ENCODE measurements around the gene GOLGA6D. TPM values are rescaled to one million over a fixed set of nuclear protein-coding genes. Genes with fewer than 3 reads are reported as not detected.

The GOLGA6D gene
- total and polyA plus RNA-seq, 2 of the 8 experiments (the other 6 are each of a cell fraction or from before 2014, with no cell fraction given): 0.27 to 0.69 TPM

- no peak overlapping the region for H3K4ac ChIP-seq (replicated peaks; ENCODE audit: insufficient read length, low read depth, low read length)
- H3K9me3 ChIP-seq (ENCODE audit: insufficient read depth in 2 of 2, low read depth in 1 of 2, low read length in 1 of 2): no peaks in the 10 kb centered on the region
- no peak overlapping the region for H2BK20ac ChIP-seq (ENCODE audit: low read length)
- H3K18ac ChIP-seq (ENCODE audit: extremely low read depth, low read length): no peak overlapping the region
- no peaks in the 10 kb centered on the region; a peak in 1 of 7 replicates for H3K27me3 ChIP-seq (replicated peaks in 1 of 4; ENCODE audit: control insufficient read depth in 3 of 4, extremely low read depth in 1 of 4, insufficient read depth in 3 of 4, low read length in 3 of 4)
- H4K5ac ChIP-seq (ENCODE audit: insufficient read length, low read depth, low read length): no peak overlapping the region
- no peak overlapping the region for H4K8ac ChIP-seq (ENCODE audit: extremely low read depth, insufficient read depth, low read length)
- H2BK12ac ChIP-seq (ENCODE audit: low read depth, low read length): no peak overlapping the region
- no peak for FAIRE-seq
- H3K56ac ChIP-seq (replicated peaks; ENCODE audit: insufficient read length, low read depth, low read length): no peak overlapping the region
- no peak overlapping the region for H3K14ac ChIP-seq (ENCODE audit: insufficient read length)
- H4K91ac ChIP-seq (replicated peaks; ENCODE audit: insufficient read length, low read length): no peak overlapping the region
- TF ChIP-seq CEBPB (IDR thresholded peaks at IDR 0.05; ENCODE audit: low read depth, low read length) (no peak), KDM5A (IDR thresholded peaks at IDR 0.05; ENCODE audit: low read length) (no peak), SUZ12 (IDR thresholded peaks at IDR 0.05; ENCODE audit: low read length) (no peak), POLR2AphosphoS5 (IDR thresholded peaks at IDR 0.05; ENCODE audit: low read depth, low read length) (no peak), TAF7 (optimal IDR thresholded peaks at IDR 0.05; ENCODE audit: borderline replicate concordance, low read depth, low read length) (no peak), NRF1 (IDR thresholded peaks at IDR 0.05; ENCODE audit: low read depth, low read length) (no peak), NANOG (IDR thresholded peaks at IDR 0.05; ENCODE audit: insufficient read depth, low read depth, low read length, poor library complexity, severe bottlenecking) (no peak)
- DNase-seq (ENCODE audit: low read depth in 1 of 2, low spot score in 2 of 2): no peak
- no peak overlapping the region for H3K23ac ChIP-seq (ENCODE audit: insufficient read length)
- peaks cover 0 to 7% of the 10 kb centered on the region in 2 experiments; a peak in 2 of 4 replicates for H3K79me2 ChIP-seq (ENCODE audit: control insufficient read depth in 1 of 2, insufficient read depth in 2 of 2, low read length in 2 of 2)
- no peak overlapping the region for H2AK5ac ChIP-seq (ENCODE audit: low read depth, low read length)
- H2BK120ac ChIP-seq (replicated peaks; ENCODE audit: low read depth, low read length): no peak overlapping the region
- H3K79me1 ChIP-seq (ENCODE audit: low read depth, low read length): 0 out of 2 replicates have a peak, but pooled peaks cover 2% of the 10 kb centered on the region
- H3K36me3 ChIP-seq (ENCODE audit: control insufficient read depth in 2 of 4, insufficient read depth in 4 of 4, low read length in 3 of 4): peaks cover 3 to 24% (median 5%) of the 10 kb centered on the region in 4 experiments; a peak in 5 of 8 replicates
- ChIA-PET CTCF (ENCODE audit: partially characterized antibody) (interaction anchor here (1.4 kb wide), 1 partner anchor 29 kb away, joined by 5 read pairs; the partner anchor contains the start of gene MAN2C1), POLR2A (ENCODE audit: partially characterized antibody) (interaction anchor here (0.9 to 2.7 kb wide), 5 partner anchors 10 to 315 kb away, joined by 3 to 12 read pairs (median 5); partner anchors contain the start of gene PPCDC)
- no peak overlapping the region for H2BK15ac ChIP-seq (ENCODE audit: low read length)
- H4K20me1 ChIP-seq (replicated peaks in 1 of 2; ENCODE audit: control insufficient read depth in 1 of 2, insufficient read depth in 2 of 2, low read length in 2 of 2): no peaks in the 10 kb centered on the region
- H3K4me2 ChIP-seq (ENCODE audit: insufficient read depth in 1 of 2, low read depth in 2 of 2, low read length in 2 of 2): no peak overlapping the region
- H3K4me3 ChIP-seq (ENCODE audit: extremely low read depth in 1 of 4, insufficient read depth in 2 of 4, low read depth in 3 of 4, low read length in 4 of 4): no peak overlapping the region
- WGBS, 2 experiments (ENCODE audit: extremely low coverage in 1 of 2, insufficient coverage in 1 of 2, insufficient read length in 1 of 2, insufficient replicate concordance in 2 of 2, low coverage in 1 of 2, low lambda C conversion rate in 2 of 2, missing lambda C conversion rate in 1 of 2): 97% methylated on average over 10 of the region's 11 CpGs; no CpG with 5 or more reads in 1 of the 2 experiments
- H3K23me2 ChIP-seq (ENCODE audit: low read depth, low read length): peaks cover 8% of the 10 kb centered on the region
- no peak overlapping the region for H3K27ac ChIP-seq (ENCODE audit: low read depth, low read length)
- H2AFZ ChIP-seq (ENCODE audit: low read length): no peak overlapping the region
- H3K4me1 ChIP-seq (replicated peaks in 1 of 4; ENCODE audit: control insufficient read depth in 3 of 4, insufficient read depth in 4 of 4, low read length in 3 of 4): peaks cover 0 to 7% (median 2%) of the 10 kb centered on the region in 4 experiments; a peak in 5 of 7 replicates
- no peak overlapping the region for H2BK5ac ChIP-seq (ENCODE audit: low read depth, low read length)
- no peak overlapping the region for H3K9ac ChIP-seq (replicated peaks in 1 of 4; ENCODE audit: extremely low read depth in 1 of 4, low read depth in 3 of 4, low read length in 3 of 4)
Measured at GRCh38 chr15:75338661-75339240, 56.1 kb downstream of the GOLGA6D start.

Measured in H1 (cell line).